PFSK-1 (cell line): Measurements from ENCODE around the gene CCDC33.

Experiments used
- FOXP2 ChIP-seq: optimal IDR thresholded peaks from 2 replicates; pipeline ENCODE3; 2011; ENCODE audit warnings: borderline replicate concordance, control low read depth, inconsistent platforms; ENCODE audit not compliant: insufficient read depth; ENCODE audit errors: extremely low read length, extremely low read depth
- POLR2AphosphoS5 ChIP-seq: IDR thresholded peaks from 2 replicates; pipeline ENCODE4 v1.6.1; 2012; ENCODE audit warnings: low read depth, mild to moderate bottlenecking, control low read depth, low read length, moderate library complexity
- SIN3A ChIP-seq: IDR thresholded peaks from 2 replicates; pipeline ENCODE4 v1.6.1; 2012; ENCODE audit warnings: mild to moderate bottlenecking, low read length, moderate library complexity, borderline replicate concordance; ENCODE audit not compliant: insufficient read depth
- TAF1 ChIP-seq: IDR thresholded peaks from 2 replicates; pipeline ENCODE4 v1.6.1; 2012; ENCODE audit warnings: low read length, control low read depth, borderline replicate concordance; ENCODE audit not compliant: insufficient read depth
- TF ChIP-seq, protein P1 (sequence below), 2 experiments: IDR thresholded peaks; 2 replicates each; pipeline versions ENCODE4 v1.6.1 to v1.8.0; 2011 to 2012; ENCODE audit warnings: low read depth in 2 of 2, low read length in 2 of 2, control low read depth in 1 of 2, inconsistent platforms in 1 of 2, mild to moderate bottlenecking in 1 of 2, moderate library complexity in 1 of 2; ENCODE audit not compliant: insufficient read depth in 1 of 2

CCDC33 gene

DNA sequence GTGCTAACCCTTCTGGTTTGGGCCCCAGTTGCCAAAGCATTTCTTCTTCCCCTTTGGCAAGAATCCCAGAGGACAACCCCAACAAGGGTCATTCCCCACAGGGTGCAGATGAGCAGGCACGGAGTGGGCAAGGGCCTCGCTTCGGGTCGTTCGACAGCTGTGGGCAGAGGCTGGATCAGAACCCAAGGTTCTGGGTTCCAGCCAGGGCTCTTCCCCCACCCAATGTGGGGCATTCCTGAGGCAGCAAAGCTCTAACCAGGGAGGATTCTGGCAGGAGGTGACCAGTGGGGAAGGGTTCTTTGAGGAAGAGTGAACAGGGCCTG is 83.0 kb downstream of the CCDC33 start:
- no peak for TF ChIP-seq SIN3A
- no peak for TF ChIP-seq TAF1
- no peak for TF ChIP-seq FOXP2
- TF ChIP-seq, protein P1, sequence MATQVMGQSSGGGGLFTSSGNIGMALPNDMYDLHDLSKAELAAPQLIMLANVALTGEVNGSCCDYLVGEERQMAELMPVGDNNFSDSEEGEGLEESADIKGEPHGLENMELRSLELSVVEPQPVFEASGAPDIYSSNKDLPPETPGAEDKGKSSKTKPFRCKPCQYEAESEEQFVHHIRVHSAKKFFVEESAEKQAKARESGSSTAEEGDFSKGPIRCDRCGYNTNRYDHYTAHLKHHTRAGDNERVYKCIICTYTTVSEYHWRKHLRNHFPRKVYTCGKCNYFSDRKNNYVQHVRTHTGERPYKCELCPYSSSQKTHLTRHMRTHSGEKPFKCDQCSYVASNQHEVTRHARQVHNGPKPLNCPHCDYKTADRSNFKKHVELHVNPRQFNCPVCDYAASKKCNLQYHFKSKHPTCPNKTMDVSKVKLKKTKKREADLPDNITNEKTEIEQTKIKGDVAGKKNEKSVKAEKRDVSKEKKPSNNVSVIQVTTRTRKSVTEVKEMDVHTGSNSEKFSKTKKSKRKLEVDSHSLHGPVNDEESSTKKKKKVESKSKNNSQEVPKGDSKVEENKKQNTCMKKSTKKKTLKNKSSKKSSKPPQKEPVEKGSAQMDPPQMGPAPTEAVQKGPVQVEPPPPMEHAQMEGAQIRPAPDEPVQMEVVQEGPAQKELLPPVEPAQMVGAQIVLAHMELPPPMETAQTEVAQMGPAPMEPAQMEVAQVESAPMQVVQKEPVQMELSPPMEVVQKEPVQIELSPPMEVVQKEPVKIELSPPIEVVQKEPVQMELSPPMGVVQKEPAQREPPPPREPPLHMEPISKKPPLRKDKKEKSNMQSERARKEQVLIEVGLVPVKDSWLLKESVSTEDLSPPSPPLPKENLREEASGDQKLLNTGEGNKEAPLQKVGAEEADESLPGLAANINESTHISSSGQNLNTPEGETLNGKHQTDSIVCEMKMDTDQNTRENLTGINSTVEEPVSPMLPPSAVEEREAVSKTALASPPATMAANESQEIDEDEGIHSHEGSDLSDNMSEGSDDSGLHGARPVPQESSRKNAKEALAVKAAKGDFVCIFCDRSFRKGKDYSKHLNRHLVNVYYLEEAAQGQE (IDR thresholded peaks at IDR 0.05; ENCODE audit: insufficient read depth in 1 of 2, low read depth in 2 of 2, low read length in 2 of 2): no peak
- TF ChIP-seq POLR2AphosphoS5: no peak

DNA sequence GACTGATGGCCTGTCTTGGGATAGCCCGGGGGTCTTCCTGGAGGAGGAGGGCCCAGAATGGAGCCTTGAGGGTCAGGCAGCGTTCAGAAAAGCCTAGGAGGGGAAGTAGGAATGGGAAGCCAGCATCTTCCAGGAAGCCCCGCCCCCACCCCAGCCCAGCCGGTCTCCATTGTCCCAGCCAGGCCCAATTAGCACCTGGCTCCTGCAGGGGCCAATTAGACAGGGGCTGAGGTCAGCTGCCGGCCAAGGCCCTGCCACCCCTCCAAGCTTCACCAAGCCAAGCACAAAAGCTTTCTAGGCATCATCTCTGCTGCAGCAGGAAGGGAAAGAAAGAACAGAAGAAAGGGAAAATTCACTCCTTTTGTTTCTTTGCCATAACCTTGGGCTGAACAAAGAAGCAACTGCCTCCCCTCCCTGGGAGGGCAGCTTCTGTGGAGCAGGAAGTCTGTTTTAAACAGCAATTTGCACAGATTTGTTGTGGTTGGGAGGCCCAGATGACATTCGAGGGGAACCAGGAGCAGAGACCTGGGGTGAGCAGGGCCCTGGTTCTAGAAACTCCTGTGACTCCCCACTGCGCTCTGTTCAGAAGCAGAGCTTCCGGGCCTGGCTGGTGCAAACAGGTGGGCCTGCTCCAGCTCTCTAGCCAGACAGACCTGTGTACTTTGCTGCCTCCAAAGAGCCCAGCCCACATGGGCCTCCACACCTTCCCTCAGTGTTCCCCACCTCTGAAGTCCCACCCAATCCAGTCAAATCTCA is 83.6 kb downstream of the CCDC33 start:
- TF ChIP-seq SIN3A (no peak), POLR2AphosphoS5 (no peak; the same call in 1 of the 2 replicates), FOXP2 (no peak), TAF1 (no peak)
- TF ChIP-seq, protein P1 (IDR thresholded peaks at IDR 0.05; ENCODE audit: insufficient read depth in 1 of 2, low read depth in 2 of 2, low read length in 2 of 2): no peak

DNA sequence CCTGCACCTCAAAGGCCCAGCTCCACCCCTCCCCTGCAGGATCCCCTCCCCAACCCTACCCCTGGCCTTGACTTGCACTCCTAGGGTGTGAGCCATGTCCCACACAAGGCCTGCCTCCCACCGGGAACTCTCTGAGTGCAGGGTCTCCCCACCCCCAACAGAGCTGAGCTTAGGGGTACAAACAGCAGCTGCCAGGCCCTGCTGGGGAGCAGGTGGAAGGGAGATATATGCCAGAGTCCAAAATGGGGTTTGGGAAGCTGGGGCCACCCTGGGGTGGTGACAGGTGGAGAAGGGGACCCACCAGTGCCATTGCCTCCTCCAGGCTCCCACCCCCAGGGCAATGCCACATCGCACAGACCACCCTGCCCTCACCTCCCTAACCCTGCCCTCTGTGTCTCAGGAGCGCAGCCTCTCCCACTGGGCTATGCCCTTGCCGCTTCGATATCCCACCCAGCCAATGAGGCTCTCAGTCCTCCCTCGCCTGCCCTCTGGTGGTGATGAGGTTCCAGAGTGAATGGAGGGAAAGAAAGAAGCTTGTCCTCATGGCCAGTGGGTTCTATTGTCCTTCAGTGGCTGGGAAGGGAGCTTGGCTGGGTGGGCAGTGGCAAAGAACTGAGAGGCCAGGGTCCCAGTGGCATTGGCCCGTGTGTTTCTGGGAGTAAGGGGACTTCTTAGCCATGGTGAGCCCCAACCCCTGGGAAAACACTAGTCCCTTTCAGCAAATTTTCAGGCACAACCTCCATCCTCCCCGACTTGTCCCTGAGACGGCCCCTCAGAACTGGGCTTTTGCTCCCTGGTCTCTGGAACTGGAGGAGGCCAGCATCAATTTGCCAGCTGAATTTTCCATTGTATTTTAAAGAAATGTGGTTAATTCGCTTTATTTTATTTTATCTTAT is 84.5 kb downstream of the CCDC33 start:
- no peak for TF ChIP-seq TAF1
- TF ChIP-seq SIN3A: no peak
- TF ChIP-seq POLR2AphosphoS5: no peak
- no peak for TF ChIP-seq FOXP2
- TF ChIP-seq, protein P1 (IDR thresholded peaks at IDR 0.05; ENCODE audit: insufficient read depth in 1 of 2, low read depth in 2 of 2, low read length in 2 of 2): no peak

DNA sequence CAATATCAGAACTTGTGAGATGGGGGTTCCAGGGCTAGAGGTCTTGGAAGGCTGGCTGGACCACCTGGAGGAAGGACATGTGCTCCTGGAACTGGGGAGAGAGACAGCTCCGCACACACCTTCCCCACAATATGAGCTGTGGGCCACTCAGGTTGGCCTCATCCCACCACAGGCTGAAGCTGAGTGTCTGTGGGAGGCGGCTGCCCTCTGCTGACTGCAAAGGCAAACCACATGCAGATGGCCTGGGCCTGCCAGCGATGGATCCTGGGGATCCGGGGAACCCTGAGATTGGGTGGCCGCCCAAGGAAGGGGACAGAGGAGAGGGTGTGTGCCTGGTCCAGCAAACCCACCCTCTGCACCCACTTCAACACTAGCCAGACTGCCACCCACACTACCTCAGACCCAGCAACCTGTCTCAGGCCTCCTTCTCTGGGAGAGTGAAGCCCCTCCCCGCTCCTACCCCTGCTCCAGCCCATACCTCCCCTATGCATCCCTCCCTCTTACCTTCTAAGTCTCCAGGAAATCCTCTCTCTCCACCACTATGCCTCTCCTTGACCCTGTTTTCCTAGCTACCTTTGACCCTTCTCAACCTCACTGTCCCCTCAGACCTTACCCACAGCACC is 86.5 kb downstream of the CCDC33 start:
- TF ChIP-seq SIN3A: no peak
- TF ChIP-seq POLR2AphosphoS5: no peak

DNA sequence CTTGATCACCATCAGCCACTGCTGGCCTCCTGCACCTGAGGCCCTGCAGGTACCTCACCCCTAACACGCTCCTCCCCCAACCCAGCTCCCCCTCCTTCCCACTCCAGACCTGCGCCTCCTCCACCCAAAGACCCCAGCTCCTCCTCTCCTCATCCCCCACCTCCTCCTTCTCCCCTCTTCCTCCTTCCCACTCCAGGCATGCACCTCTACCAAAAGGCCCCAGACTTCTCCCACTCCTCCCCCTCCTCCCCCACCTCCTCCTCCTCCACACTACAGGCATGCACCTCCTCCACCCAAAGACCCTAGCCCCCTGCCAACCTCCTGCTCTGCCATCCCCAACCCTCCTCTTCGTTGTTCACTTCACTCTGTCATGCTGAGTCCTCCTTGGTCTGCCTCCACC is 88.6 kb downstream of the CCDC33 start:
- TF ChIP-seq POLR2AphosphoS5: no peak
- TF ChIP-seq FOXP2: no peak
- no peak for TF ChIP-seq TAF1
- no peak for TF ChIP-seq SIN3A
- TF ChIP-seq, protein P1 (IDR thresholded peaks at IDR 0.05; ENCODE audit: insufficient read depth in 1 of 2, low read depth in 2 of 2, low read length in 2 of 2): no peak
